ENCODE measurements around the gene SPATA6. TPM values are rescaled to one million over a fixed set of nuclear protein-coding genes. Genes with fewer than 3 reads are reported as not detected.

The SPATA6 gene
- total RNA-seq, 1 donor, result 10.5 TPM

GRCh38 chr1:48254254-48254653 is 217.8 kb downstream of the SPATA6 start:
- no peak overlapping the region for H3K4me3 ChIP-seq (ENCODE audit: low read depth, low read length)
- no peak for TF ChIP-seq CTCF (IDR thresholded peaks at IDR 0.05; ENCODE audit: insufficient read depth, low read length)
- DNase-seq (ENCODE audit: low read depth), result no peak

GRCh38 chr1:48251821-48252220 is 220.2 kb downstream of the SPATA6 start:
- DNase-seq (ENCODE audit: low read depth), result no peak
- no peak for TF ChIP-seq CTCF (IDR thresholded peaks at IDR 0.05; ENCODE audit: insufficient read depth, low read length)
- no peak overlapping the region for H3K4me3 ChIP-seq (ENCODE audit: low read depth, low read length)

GRCh38 chr1:48251323-48251722 is 220.7 kb downstream of the SPATA6 start:
- no peak for TF ChIP-seq CTCF (IDR thresholded peaks at IDR 0.05; ENCODE audit: insufficient read depth, low read length)
- no peak for DNase-seq (ENCODE audit: low read depth)

GRCh38 chr1:48250572-48250971 is 221.4 kb downstream of the SPATA6 start:
- TF ChIP-seq CTCF (IDR thresholded peaks at IDR 0.05; ENCODE audit: insufficient read depth, low read length), result no peak
- no peak overlapping the region for H3K4me3 ChIP-seq (ENCODE audit: low read depth, low read length)

More at GRCh38 chr1:48251323-48251722, 220.7 kb downstream of the SPATA6 start:
- no peak overlapping the region for H3K4me3 ChIP-seq (ENCODE audit: low read depth, low read length)

GRCh38 chr1:48249868-48250267 is 222.1 kb downstream of the SPATA6 start:
- H3K4me3 ChIP-seq (ENCODE audit: low read depth, low read length), result no peak overlapping the region
- no peak for DNase-seq (ENCODE audit: low read depth)
- TF ChIP-seq CTCF (IDR thresholded peaks at IDR 0.05; ENCODE audit: insufficient read depth, low read length), result no peak

More at GRCh38 chr1:48250572-48250971, 221.4 kb downstream of the SPATA6 start:
- no peak for DNase-seq (ENCODE audit: low read depth)

GRCh38 chr1:48248356-48248755 is 223.6 kb downstream of the SPATA6 start:
- TF ChIP-seq CTCF (IDR thresholded peaks at IDR 0.05; ENCODE audit: insufficient read depth, low read length), result no peak
- no peak overlapping the region for H3K4me3 ChIP-seq (ENCODE audit: low read depth, low read length)
- DNase-seq (ENCODE audit: low read depth), result no peak

- no peak for DNase-seq (ENCODE audit: low read depth)
- no peak for TF ChIP-seq CTCF (IDR thresholded peaks at IDR 0.05; ENCODE audit: insufficient read depth, low read length)
- no peak overlapping the region for H3K4me3 ChIP-seq (ENCODE audit: low read depth, low read length)
These were observed 225.3 kb downstream of the SPATA6 start for GRCh38 chr1:48246727-48247126.
